ENCODE results near the gene TRIB2.
"Not testable (repeated sequence)": the region's sequence is repeated elsewhere in the genome, so short reads cannot be mapped to it uniquely, and the experiment has no call there.

Gene TRIB2

GRCh38 chr2:12716282-12717190, at the start of gene TRIB2:
Gene TRIB2, plus strand, starts transcription at chr2:12716936. Its CDS starts 1,372 bp downstream, at chr2:12718308.
- DNase-seq (ENCODE audit: low spot score in 2 of 2) = peak; percentile 69 to 78
- Mint-ChIP-seq H3K27me3 (no peaks in the 10 kb centered on the region), H3K4me3 (peak within 1 kb of the TSS; percentile 99), H3K36me3 (ENCODE audit: insufficient read depth) (peaks cover 22% of the 10 kb centered on the region), H3K9me3 (no peaks in the 10 kb centered on the region), H3K27ac (ENCODE audit: low read depth) (peak within 1 kb of the TSS; percentile 91), H3K4me1 (peaks cover 65% of the 10 kb centered on the region)
- peak; percentile 78 for ATAC-seq (replicated peaks; ENCODE audit: extremely low read depth, poor library complexity, severe bottlenecking)

GRCh38 chr2:12669036-12669435, 47.7 kb upstream of the TRIB2 start:
- ATAC-seq (replicated peaks; ENCODE audit: extremely low read depth, poor library complexity, severe bottlenecking) (no peak), DNase-seq (ENCODE audit: low spot score in 2 of 2) (no peak)
- Mint-ChIP-seq H3K36me3 (ENCODE audit: insufficient read depth) (no peaks in the 10 kb centered on the region), H3K4me3 (no peak overlapping the region), H3K9me3 (no peaks in the 10 kb centered on the region), H3K27me3 (no peaks in the 10 kb centered on the region), H3K4me1 (no peaks in the 10 kb centered on the region), H3K27ac (ENCODE audit: low read depth) (no peak overlapping the region)

- ATAC-seq (replicated peaks; ENCODE audit: extremely low read depth, poor library complexity, severe bottlenecking) (no peak), DNase-seq (ENCODE audit: low spot score in 2 of 2) (no peak)
- Mint-ChIP-seq H3K4me1 (no peaks in the 10 kb centered on the region), H3K27me3 (no peaks in the 10 kb centered on the region), H3K4me3 (no peak overlapping the region), H3K9me3 (no peaks in the 10 kb centered on the region), H3K27ac (ENCODE audit: low read depth) (no peak overlapping the region), H3K36me3 (ENCODE audit: insufficient read depth) (no peaks in the 10 kb centered on the region)
Observed at GRCh38 chr2:12672711-12673315, 43.9 kb upstream of the TRIB2 start.

GRCh38 chr2:12674644-12675328, 42.0 kb upstream of the TRIB2 start:
- Mint-ChIP-seq H3K36me3 (ENCODE audit: insufficient read depth) (no peaks in the 10 kb centered on the region), H3K4me1 (no peaks in the 10 kb centered on the region), H3K27ac (ENCODE audit: low read depth) (no peak overlapping the region), H3K4me3 (no peak overlapping the region), H3K27me3 (no peaks in the 10 kb centered on the region), H3K9me3 (no peaks in the 10 kb centered on the region)
- ATAC-seq (replicated peaks; ENCODE audit: extremely low read depth, poor library complexity, severe bottlenecking) (no peak), DNase-seq (ENCODE audit: low spot score in 2 of 2) (no peak)

GRCh38 chr2:12675352-12675795, 41.4 kb upstream of the TRIB2 start:
- Mint-ChIP-seq H3K27me3 (no peaks in the 10 kb centered on the region), H3K27ac (ENCODE audit: low read depth) (no peak overlapping the region), H3K9me3 (no peaks in the 10 kb centered on the region), H3K4me3 (no peak overlapping the region), H3K36me3 (ENCODE audit: insufficient read depth) (no peaks in the 10 kb centered on the region), H3K4me1 (no peaks in the 10 kb centered on the region)
- ATAC-seq (replicated peaks; ENCODE audit: extremely low read depth, poor library complexity, severe bottlenecking) (no peak), DNase-seq (ENCODE audit: low spot score in 2 of 2) (no peak)

GRCh38 chr2:12675801-12676200, 40.9 kb upstream of the TRIB2 start:
- H3K9me3 Mint-ChIP-seq = no peaks in the 10 kb centered on the region
- no peak for ATAC-seq (replicated peaks; ENCODE audit: extremely low read depth, poor library complexity, severe bottlenecking)
- H3K27ac Mint-ChIP-seq (ENCODE audit: low read depth) = no peak overlapping the region
- no peak overlapping the region for H3K4me3 Mint-ChIP-seq
- H3K36me3 Mint-ChIP-seq (ENCODE audit: insufficient read depth) = no peaks in the 10 kb centered on the region
- DNase-seq (ENCODE audit: low spot score in 2 of 2) = no peak
- no peaks in the 10 kb centered on the region for H3K27me3 Mint-ChIP-seq
- no peaks in the 10 kb centered on the region for H3K4me1 Mint-ChIP-seq

- no peak overlapping the region for H3K4me3 Mint-ChIP-seq
- H3K9me3 Mint-ChIP-seq = no peaks in the 10 kb centered on the region
- no peaks in the 10 kb centered on the region for H3K27me3 Mint-ChIP-seq
- DNase-seq (ENCODE audit: low spot score in 2 of 2) (no peak), ATAC-seq (replicated peaks; ENCODE audit: extremely low read depth, poor library complexity, severe bottlenecking) (no peak)
- H3K27ac Mint-ChIP-seq (ENCODE audit: low read depth) = no peak overlapping the region
- no peaks in the 10 kb centered on the region for H3K36me3 Mint-ChIP-seq (ENCODE audit: insufficient read depth)
- no peaks in the 10 kb centered on the region for H3K4me1 Mint-ChIP-seq
Observed at GRCh38 chr2:12676771-12677170, 40.0 kb upstream of the TRIB2 start.

GRCh38 chr2:12678186-12678585, 38.5 kb upstream of the TRIB2 start:
- Mint-ChIP-seq H3K27ac (ENCODE audit: low read depth) (no peak overlapping the region), H3K4me1 (no peaks in the 10 kb centered on the region), H3K9me3 (no peaks in the 10 kb centered on the region), H3K4me3 (no peak overlapping the region), H3K27me3 (no peaks in the 10 kb centered on the region), H3K36me3 (ENCODE audit: insufficient read depth) (no peaks in the 10 kb centered on the region)
- no peak for ATAC-seq (replicated peaks; ENCODE audit: extremely low read depth, poor library complexity, severe bottlenecking)
- DNase-seq (ENCODE audit: low spot score in 2 of 2) = no peak

GRCh38 chr2:12679550-12680072, 37.1 kb upstream of the TRIB2 start:
- H3K4me1 Mint-ChIP-seq = no peaks in the 10 kb centered on the region
- no peak overlapping the region for H3K4me3 Mint-ChIP-seq
- no peaks in the 10 kb centered on the region for H3K9me3 Mint-ChIP-seq
- no peak for ATAC-seq (replicated peaks; ENCODE audit: extremely low read depth, poor library complexity, severe bottlenecking)
- DNase-seq (ENCODE audit: low spot score in 2 of 2) = no peak
- H3K27me3 Mint-ChIP-seq = peaks cover 7% of the 10 kb centered on the region
- no peak overlapping the region for H3K27ac Mint-ChIP-seq (ENCODE audit: low read depth)
- no peaks in the 10 kb centered on the region for H3K36me3 Mint-ChIP-seq (ENCODE audit: insufficient read depth)

GRCh38 chr2:12680115-12680514, 36.6 kb upstream of the TRIB2 start:
- not testable (repeated sequence) for DNase-seq (ENCODE audit: low spot score in 2 of 2); H3K27ac Mint-ChIP-seq (ENCODE audit: low read depth); H3K36me3 Mint-ChIP-seq (ENCODE audit: insufficient read depth); ATAC-seq (replicated peaks; ENCODE audit: extremely low read depth, poor library complexity, severe bottlenecking); H3K4me3 Mint-ChIP-seq; H3K9me3 Mint-ChIP-seq; H3K4me1 Mint-ChIP-seq
- peaks cover 10% of the 10 kb centered on the region for H3K27me3 Mint-ChIP-seq

- no peaks in the 10 kb centered on the region for H3K9me3 Mint-ChIP-seq
- no peaks in the 10 kb centered on the region for H3K36me3 Mint-ChIP-seq (ENCODE audit: insufficient read depth)
- H3K27me3 Mint-ChIP-seq = peaks cover 10% of the 10 kb centered on the region
- H3K4me1 Mint-ChIP-seq = no peaks in the 10 kb centered on the region
- no peak for DNase-seq (ENCODE audit: low spot score in 2 of 2)
- no peak overlapping the region for H3K27ac Mint-ChIP-seq (ENCODE audit: low read depth)
- H3K4me3 Mint-ChIP-seq = no peak overlapping the region
- ATAC-seq (replicated peaks; ENCODE audit: extremely low read depth, poor library complexity, severe bottlenecking) = no peak
Observed at GRCh38 chr2:12682017-12682416, 34.7 kb upstream of the TRIB2 start.

GRCh38 chr2:12683457-12684100, 33.2 kb upstream of the TRIB2 start:
- no peak for DNase-seq (ENCODE audit: low spot score in 2 of 2)
- Mint-ChIP-seq H3K4me1 (no peaks in the 10 kb centered on the region), H3K36me3 (ENCODE audit: insufficient read depth) (no peaks in the 10 kb centered on the region), H3K27me3 (peaks cover 10% of the 10 kb centered on the region), H3K4me3 (no peak overlapping the region), H3K9me3 (no peaks in the 10 kb centered on the region), H3K27ac (ENCODE audit: low read depth) (no peak overlapping the region)
- ATAC-seq (replicated peaks; ENCODE audit: extremely low read depth, poor library complexity, severe bottlenecking) = no peak
